ENCODE data around the gene C16orf89.
A peak's percentile ranks its signal among the peaks of the same experiment; 100 is the strongest.
"Not testable (repeated sequence)": the region's sequence is repeated elsewhere in the genome, so short reads cannot be mapped to it uniquely, and the experiment has no call there.

C16orf89 gene

GRCh38 chr16:5084099-5084731, 18.5 kb upstream of the C16orf89 start:
- not testable (repeated sequence) for DNase-seq (ENCODE audit: low spot score)

- DNase-seq (ENCODE audit: low spot score) = not testable (repeated sequence)
Observed at GRCh38 chr16:5083646-5084045, 17.9 kb upstream of the C16orf89 start.

- not testable (repeated sequence) for DNase-seq (ENCODE audit: low spot score)
Observed at GRCh38 chr16:5080996-5081395, 15.2 kb upstream of the C16orf89 start.

- not testable (repeated sequence) for DNase-seq (ENCODE audit: low spot score)
Observed at GRCh38 chr16:5080461-5080860, 14.7 kb upstream of the C16orf89 start.

GRCh38 chr16:5078626-5079025, 12.9 kb upstream of the C16orf89 start:
- no peak for DNase-seq (ENCODE audit: low spot score)

- DNase-seq (ENCODE audit: low spot score) = no peak
Observed at GRCh38 chr16:5077304-5077703, 11.5 kb upstream of the C16orf89 start.

- DNase-seq (ENCODE audit: low spot score) = no peak
Observed at GRCh38 chr16:5075637-5076036, 9.9 kb upstream of the C16orf89 start.

GRCh38 chr16:5073771-5074170, 8.0 kb upstream of the C16orf89 start:
- not testable (repeated sequence) for DNase-seq (ENCODE audit: low spot score)

- no peak for DNase-seq (ENCODE audit: low spot score)
Observed at GRCh38 chr16:5073279-5073629, 7.5 kb upstream of the C16orf89 start.

- DNase-seq (ENCODE audit: low spot score) = no peak
Observed at GRCh38 chr16:5072334-5073278, 6.8 kb upstream of the C16orf89 start.

- DNase-seq (ENCODE audit: low spot score) = peak; percentile 88
Observed at GRCh38 chr16:5071681-5072333, 6.1 kb upstream of the C16orf89 start, which contains the start of gene ALG1. TSS of gene ALG1 (plus strand) at chr16:5071843. CDS start at chr16:5071850, 7 bp downstream.

GRCh38 chr16:5071341-5071680, 5.6 kb upstream of the C16orf89 start:
- DNase-seq (ENCODE audit: low spot score) = no peak

GRCh38 chr16:5070431-5071186, 4.9 kb upstream of the C16orf89 start:
- no peak for DNase-seq (ENCODE audit: low spot score)

- no peak for DNase-seq (ENCODE audit: low spot score)
Observed at GRCh38 chr16:5069854-5070253, 4.1 kb upstream of the C16orf89 start.

GRCh38 chr16:5069048-5069447, 3.3 kb upstream of the C16orf89 start:
- no peak for DNase-seq (ENCODE audit: low spot score)

GRCh38 chr16:5066511-5066910, 755 bp upstream of the C16orf89 start:
- DNase-seq (ENCODE audit: low spot score) = no peak

GRCh38 chr16:5065326-5065725, 430 bp downstream of the C16orf89 start:
- no peak for DNase-seq (ENCODE audit: low spot score)

GRCh38 chr16:5064915-5065314, 841 bp downstream of the C16orf89 start:
- no peak for DNase-seq (ENCODE audit: low spot score)

- no peak for DNase-seq (ENCODE audit: low spot score)
Observed at GRCh38 chr16:5062790-5063765, 2.7 kb downstream of the C16orf89 start.

GRCh38 chr16:5062051-5062450, 3.7 kb downstream of the C16orf89 start:
- DNase-seq (ENCODE audit: low spot score) = no peak

Data from activated CD4-positive, alpha-beta T cell treated with anti-CD3 and anti-CD28 coated beads, Interleukin-2, Interleukin-4, amounts not matched to agents 100 ng/mL and 50 ng/mL, durations not matched to agents 16 hours and 8 hours (primary cell).